ENCODE data around the gene PDE10A.

Gene PDE10A

GRCh38 chr6:165446331-165446730, 216.7 kb downstream of the PDE10A start:
- no peak overlapping the region for H3K27ac ChIP-seq (ENCODE audit: low read depth, low read length)
- no peak overlapping the region for H3K9ac ChIP-seq (ENCODE audit: low read length in 5 of 5)
- H3K36me3 ChIP-seq (ENCODE audit: control insufficient read depth in 5 of 5, insufficient read depth in 5 of 5, low read length in 5 of 5): no peaks in the 10 kb centered on the region
- no peaks in the 10 kb centered on the region for H3K9me3 ChIP-seq (ENCODE audit: control insufficient read depth in 5 of 5, low read length in 5 of 5)
- H3K4me1 ChIP-seq (ENCODE audit: control insufficient read depth in 5 of 5, insufficient read depth in 5 of 5, low read length in 5 of 5): no peaks in the 10 kb centered on the region
- peaks cover 0 to 2% (median 0%) of the 10 kb centered on the region in 5 donors for H3K27me3 ChIP-seq (ENCODE audit: control insufficient read depth in 5 of 5, insufficient read depth in 4 of 5, low read length in 5 of 5)
- H3K4me3 ChIP-seq (ENCODE audit: low read depth in 1 of 5, low read length in 5 of 5): no peak overlapping the region

DNA sequence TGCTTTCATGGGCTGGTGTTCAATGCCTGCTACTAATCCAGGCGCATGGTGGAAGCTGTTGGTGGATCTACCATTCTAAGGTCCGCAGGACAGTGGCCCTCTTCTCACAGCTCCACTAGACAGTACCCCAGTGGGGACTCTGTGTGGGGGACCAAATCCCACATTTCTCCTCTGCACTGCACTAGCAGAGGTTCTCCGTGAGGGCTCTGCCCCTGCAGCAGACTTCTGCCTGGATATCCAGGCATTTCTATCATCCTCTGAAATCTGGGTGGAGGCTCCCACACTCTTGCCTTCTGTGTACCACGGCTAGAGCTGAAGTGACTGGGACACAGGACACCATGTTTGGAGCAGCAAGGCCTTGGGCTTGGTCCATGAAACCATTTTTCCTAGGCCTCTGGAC, 219.6 kb downstream of the PDE10A start:
- H3K9ac ChIP-seq (ENCODE audit: low read length in 5 of 5): no peak overlapping the region
- no peak overlapping the region for H3K27ac ChIP-seq (ENCODE audit: low read depth, low read length)
- no peaks in the 10 kb centered on the region for H3K27me3 ChIP-seq (ENCODE audit: control insufficient read depth in 5 of 5, insufficient read depth in 4 of 5, low read length in 5 of 5)
- no peak overlapping the region for H3K4me3 ChIP-seq (ENCODE audit: low read depth in 1 of 5, low read length in 5 of 5)
- no peaks in the 10 kb centered on the region for H3K4me1 ChIP-seq (ENCODE audit: control insufficient read depth in 5 of 5, insufficient read depth in 5 of 5, low read length in 5 of 5)
- H3K36me3 ChIP-seq (ENCODE audit: control insufficient read depth in 5 of 5, insufficient read depth in 5 of 5, low read length in 5 of 5): no peaks in the 10 kb centered on the region
- no peaks in the 10 kb centered on the region for H3K9me3 ChIP-seq (ENCODE audit: control insufficient read depth in 5 of 5, low read length in 5 of 5)

- no peak overlapping the region for H3K27ac ChIP-seq (ENCODE audit: low read depth, low read length)
- no peaks in the 10 kb centered on the region for H3K27me3 ChIP-seq (ENCODE audit: control insufficient read depth in 5 of 5, insufficient read depth in 4 of 5, low read length in 5 of 5)
- H3K9me3 ChIP-seq (ENCODE audit: control insufficient read depth in 5 of 5, low read length in 5 of 5): no peaks in the 10 kb centered on the region
- H3K36me3 ChIP-seq (ENCODE audit: control insufficient read depth in 5 of 5, insufficient read depth in 5 of 5, low read length in 5 of 5): no peaks in the 10 kb centered on the region
- H3K9ac ChIP-seq (ENCODE audit: low read length in 5 of 5): no peak overlapping the region
- no peak overlapping the region for H3K4me3 ChIP-seq (ENCODE audit: low read depth in 1 of 5, low read length in 5 of 5)
- no peaks in the 10 kb centered on the region for H3K4me1 ChIP-seq (ENCODE audit: control insufficient read depth in 5 of 5, insufficient read depth in 5 of 5, low read length in 5 of 5)
These were observed 221.9 kb downstream of the PDE10A start for GRCh38 chr6:165441181-165441580.

GRCh38 chr6:165439928-165440554, 223.0 kb downstream of the PDE10A start:
- Histone ChIP-seq H3K9ac (ENCODE audit: low read length in 5 of 5) (no peak overlapping the region), H3K27me3 (ENCODE audit: control insufficient read depth in 5 of 5, insufficient read depth in 4 of 5, low read length in 5 of 5) (no peaks in the 10 kb centered on the region), H3K27ac (ENCODE audit: low read depth, low read length) (no peak overlapping the region), H3K4me1 (ENCODE audit: control insufficient read depth in 5 of 5, insufficient read depth in 5 of 5, low read length in 5 of 5) (no peaks in the 10 kb centered on the region), H3K9me3 (ENCODE audit: control insufficient read depth in 5 of 5, low read length in 5 of 5) (no peaks in the 10 kb centered on the region), H3K4me3 (ENCODE audit: low read depth in 1 of 5, low read length in 5 of 5) (no peak overlapping the region), H3K36me3 (ENCODE audit: control insufficient read depth in 5 of 5, insufficient read depth in 5 of 5, low read length in 5 of 5) (no peaks in the 10 kb centered on the region)

GRCh38 chr6:165426892-165427291, 236.1 kb downstream of the PDE10A start:
- Histone ChIP-seq H3K27ac (ENCODE audit: low read depth, low read length) (no peak overlapping the region), H3K27me3 (ENCODE audit: control insufficient read depth in 5 of 5, insufficient read depth in 4 of 5, low read length in 5 of 5) (no peaks in the 10 kb centered on the region), H3K4me1 (ENCODE audit: control insufficient read depth in 5 of 5, insufficient read depth in 5 of 5, low read length in 5 of 5) (no peaks in the 10 kb centered on the region), H3K4me3 (ENCODE audit: low read depth in 1 of 5, low read length in 5 of 5) (no peak overlapping the region), H3K9ac (ENCODE audit: low read length in 5 of 5) (no peak overlapping the region), H3K9me3 (ENCODE audit: control insufficient read depth in 5 of 5, low read length in 5 of 5) (peaks cover 0 to 5% (median 0%) of the 10 kb centered on the region in 5 donors), H3K36me3 (ENCODE audit: control insufficient read depth in 5 of 5, insufficient read depth in 5 of 5, low read length in 5 of 5) (no peaks in the 10 kb centered on the region)

GRCh38 chr6:165422192-165422591, 240.8 kb downstream of the PDE10A start:
- Histone ChIP-seq H3K9me3 (ENCODE audit: control insufficient read depth in 5 of 5, low read length in 5 of 5) (peaks cover 0 to 4% (median 0%) of the 10 kb centered on the region in 5 donors), H3K36me3 (ENCODE audit: control insufficient read depth in 5 of 5, insufficient read depth in 5 of 5, low read length in 5 of 5) (peaks cover 0 to 6% (median 0%) of the 10 kb centered on the region in 5 donors), H3K4me1 (ENCODE audit: control insufficient read depth in 5 of 5, insufficient read depth in 5 of 5, low read length in 5 of 5) (no peaks in the 10 kb centered on the region), H3K27me3 (ENCODE audit: control insufficient read depth in 5 of 5, insufficient read depth in 4 of 5, low read length in 5 of 5) (no peaks in the 10 kb centered on the region), H3K27ac (ENCODE audit: low read depth, low read length) (no peak overlapping the region), H3K9ac (ENCODE audit: low read length in 5 of 5) (no peak overlapping the region), H3K4me3 (ENCODE audit: low read depth in 1 of 5, low read length in 5 of 5) (no peak overlapping the region)

GRCh38 chr6:165417278-165417865, 245.7 kb downstream of the PDE10A start:
- Histone ChIP-seq H3K9me3 (ENCODE audit: control insufficient read depth in 5 of 5, low read length in 5 of 5) (no peaks in the 10 kb centered on the region), H3K27ac (ENCODE audit: low read depth, low read length) (no peak overlapping the region), H3K27me3 (ENCODE audit: control insufficient read depth in 5 of 5, insufficient read depth in 4 of 5, low read length in 5 of 5) (no peaks in the 10 kb centered on the region), H3K36me3 (ENCODE audit: control insufficient read depth in 5 of 5, insufficient read depth in 5 of 5, low read length in 5 of 5) (peaks cover 0 to 6% (median 0%) of the 10 kb centered on the region in 5 donors), H3K4me1 (ENCODE audit: control insufficient read depth in 5 of 5, insufficient read depth in 5 of 5, low read length in 5 of 5) (no peaks in the 10 kb centered on the region), H3K4me3 (ENCODE audit: low read depth in 1 of 5, low read length in 5 of 5) (no peak overlapping the region), H3K9ac (ENCODE audit: low read length in 5 of 5) (no peak overlapping the region)

GRCh38 chr6:165404697-165405096, 258.3 kb downstream of the PDE10A start:
- Histone ChIP-seq H3K27ac (ENCODE audit: low read depth, low read length) (no peak overlapping the region), H3K27me3 (ENCODE audit: control insufficient read depth in 5 of 5, insufficient read depth in 4 of 5, low read length in 5 of 5) (no peaks in the 10 kb centered on the region), H3K9me3 (ENCODE audit: control insufficient read depth in 5 of 5, low read length in 5 of 5) (peaks cover 0 to 2% (median 0%) of the 10 kb centered on the region in 5 donors), H3K4me1 (ENCODE audit: control insufficient read depth in 5 of 5, insufficient read depth in 5 of 5, low read length in 5 of 5) (no peaks in the 10 kb centered on the region), H3K9ac (ENCODE audit: low read length in 5 of 5) (no peak overlapping the region), H3K36me3 (ENCODE audit: control insufficient read depth in 5 of 5, insufficient read depth in 5 of 5, low read length in 5 of 5) (no peaks in the 10 kb centered on the region), H3K4me3 (ENCODE audit: low read depth in 1 of 5, low read length in 5 of 5) (no peak overlapping the region)

DNA sequence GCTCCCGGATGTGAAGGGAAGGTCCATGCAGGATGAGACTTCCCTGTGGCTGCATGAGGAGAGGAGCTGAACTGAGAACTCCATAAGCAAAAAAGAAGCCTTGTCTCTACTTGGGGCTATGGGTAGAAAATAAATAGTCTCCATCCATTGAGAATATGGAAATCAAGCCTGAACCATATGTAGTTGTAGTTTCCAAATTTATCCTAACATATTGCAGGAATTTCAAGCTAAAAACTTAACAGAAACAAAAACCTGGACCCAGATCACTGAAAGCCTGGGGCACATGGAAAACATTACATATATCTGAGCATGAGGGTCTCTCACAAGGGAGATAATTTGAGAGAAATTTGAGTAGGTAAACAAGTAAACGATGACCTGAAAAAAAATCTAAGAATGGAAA, 258.7 kb downstream of the PDE10A start:
- Histone ChIP-seq H3K36me3 (ENCODE audit: control insufficient read depth in 5 of 5, insufficient read depth in 5 of 5, low read length in 5 of 5) (no peaks in the 10 kb centered on the region), H3K4me3 (ENCODE audit: low read depth in 1 of 5, low read length in 5 of 5) (no peak overlapping the region), H3K4me1 (ENCODE audit: control insufficient read depth in 5 of 5, insufficient read depth in 5 of 5, low read length in 5 of 5) (no peaks in the 10 kb centered on the region), H3K9ac (ENCODE audit: low read length in 5 of 5) (no peak overlapping the region), H3K27me3 (ENCODE audit: control insufficient read depth in 5 of 5, insufficient read depth in 4 of 5, low read length in 5 of 5) (no peaks in the 10 kb centered on the region), H3K9me3 (ENCODE audit: control insufficient read depth in 5 of 5, low read length in 5 of 5) (peaks cover 0 to 2% (median 0%) of the 10 kb centered on the region in 5 donors), H3K27ac (ENCODE audit: low read depth, low read length) (no peak overlapping the region)

DNA sequence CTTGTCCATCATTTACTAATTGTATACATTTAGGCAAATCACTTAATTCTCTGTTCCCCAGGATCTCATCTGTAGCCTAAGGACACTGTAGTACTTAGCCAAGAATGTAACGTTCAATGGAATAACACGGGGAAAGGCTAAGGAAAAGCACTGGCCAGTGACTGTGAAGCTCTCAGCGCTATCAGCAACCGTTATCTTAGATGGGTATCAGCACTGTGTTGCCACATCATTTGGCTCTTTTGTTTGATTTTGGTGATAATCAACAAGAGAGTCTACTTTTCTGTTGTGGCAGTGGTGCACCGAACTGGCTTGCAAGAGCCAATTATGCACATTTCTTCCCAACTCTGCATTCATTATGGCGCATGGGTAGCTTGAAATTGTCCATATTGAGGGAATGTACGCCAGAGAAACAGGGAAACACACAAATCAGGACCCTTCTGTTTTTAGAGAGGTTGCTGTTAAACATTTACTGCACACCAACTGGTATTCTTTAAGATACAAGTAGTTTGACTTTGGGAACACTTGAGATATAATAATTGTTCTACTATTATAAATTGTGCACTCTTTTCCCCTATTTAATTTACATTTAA, 259.9 kb downstream of the PDE10A start:
- no peaks in the 10 kb centered on the region for H3K4me1 ChIP-seq (ENCODE audit: control insufficient read depth in 5 of 5, insufficient read depth in 5 of 5, low read length in 5 of 5)
- no peak overlapping the region for H3K9ac ChIP-seq (ENCODE audit: low read length in 5 of 5)

More for the DNA sequence above, 259.9 kb downstream of the PDE10A start:
- Histone ChIP-seq H3K27ac (ENCODE audit: low read depth, low read length) (no peak overlapping the region), H3K27me3 (ENCODE audit: control insufficient read depth in 5 of 5, insufficient read depth in 4 of 5, low read length in 5 of 5) (no peaks in the 10 kb centered on the region), H3K9me3 (ENCODE audit: control insufficient read depth in 5 of 5, low read length in 5 of 5) (peaks cover 0 to 2% (median 0%) of the 10 kb centered on the region in 5 donors), H3K4me3 (ENCODE audit: low read depth in 1 of 5, low read length in 5 of 5) (no peak overlapping the region), H3K36me3 (ENCODE audit: control insufficient read depth in 5 of 5, insufficient read depth in 5 of 5, low read length in 5 of 5) (no peaks in the 10 kb centered on the region)
